HepG2 (cell line): ENCODE results near the gene PEAR1. TPM values are rescaled to one million over a fixed set of nuclear protein-coding genes. Genes with fewer than 3 reads are reported as not detected.

Experiments
- ATAC-seq: fragments of 200-7000 bp; cut with Tn5 transposase; 3 replicates; pipeline ENCODE4 v1.9.1; 2020; ENCODE audit warnings: mild to moderate bottlenecking, moderate library complexity
- BruUV-seq: library from RNA; stranded (reverse); fragments of 400-500 nt; replicated peaks from 2 replicates; lab custom pipeline; 2021; lab: Mats Ljungman, UMichigan
- CTCF ChIA-PET: fragments of 300-600 bp; formaldehyde crosslinking; extraction: SDS; loops from one replicate; lab custom pipeline; 2021; ENCODE audit warnings: low total read pairs, inconsistent platforms, low intra/inter-chr PET ratio; lab: Yijun Ruan, JAX
- POLR2A ChIA-PET: fragments of 350-600 bp; sonication (Branson Sonifier 250); formaldehyde crosslinking; loops from one replicate; lab custom pipeline; 2020; ENCODE audit warnings: antibody characterized with exemption, inconsistent platforms; lab: Yijun Ruan, JAX
- DNase-seq: peaks from one replicate; pipeline ENCODE4 v3.0.0-alpha.2; 2015; ENCODE audit warnings: low spot score
- FAIRE-seq: peaks from 3 replicates; lab custom pipeline; 2011; peaks lifted over from hg19 to GRCh38; lab: Jason Lieb, UNC
- H2AFZ ChIP-seq: one replicate; pipeline ENCODE4 v1.6.1; 2011; ENCODE audit warnings: low read length, inconsistent platforms
- H3K27ac ChIP-seq: fragments of 300-600 bp; 3 replicates; pipeline ENCODE4 v1.8.0; 2011; ENCODE audit warnings: mixed run types, mild to moderate bottlenecking, mixed read lengths, low read length, inconsistent platforms; ENCODE audit not compliant: insufficient read depth; ENCODE audit errors: extremely low read length
- H3K27me3 ChIP-seq, 2 experiments: fragments of 200-600 bp in 1 of 2; 2 replicates in 1 of 2; 3 replicates in 1 of 2; pipeline versions ENCODE4 v1.6.0 to v1.8.0; 2011; ENCODE audit warnings: low read length in 2 of 2, mild to moderate bottlenecking in 2 of 2, moderate library complexity in 2 of 2, inconsistent platforms in 1 of 2; ENCODE audit not compliant: insufficient read depth in 2 of 2, control insufficient read depth in 1 of 2
- H3K36me3 ChIP-seq, 2 experiments: fragments of 200-600 bp in 1 of 2; replicated peaks in 1 of 2; 2 replicates in 1 of 2; 3 replicates in 1 of 2; pipeline versions ENCODE4 v1.5.1 to v1.8.0; 2011; ENCODE audit warnings: low read length in 2 of 2, inconsistent platforms in 1 of 2; ENCODE audit not compliant: insufficient read depth in 2 of 2, control insufficient read depth in 1 of 2
- H3K4me1 ChIP-seq: 2 replicates; pipeline ENCODE4 v1.5.1; 2012; ENCODE audit warnings: low read length, inconsistent platforms; ENCODE audit not compliant: insufficient read depth
- H3K4me2 ChIP-seq: 2 replicates; pipeline ENCODE4 v1.6.0; 2011; ENCODE audit warnings: low read depth, low read length, inconsistent platforms
- H3K4me3 ChIP-seq, 3 experiments: fragments of 200-600 bp in 1 of 3; sonication (generic), shearing (Covaris generic) in 1 of 3; replicated peaks in 1 of 3; 2 replicates each; pipeline ENCODE4 v1.5.1; 2011 to 2016; ENCODE audit warnings: low read length in 3 of 3, inconsistent platforms in 2 of 3, low read depth in 2 of 3, mild to moderate bottlenecking in 2 of 3, control low read depth in 1 of 3, mixed read lengths in 1 of 3; ENCODE audit not compliant: insufficient read depth in 1 of 3
- H3K79me2 ChIP-seq: one replicate; pipeline ENCODE4 v1.6.1; 2011; ENCODE audit warnings: low read length, inconsistent platforms; ENCODE audit not compliant: insufficient read depth
- H3K9ac ChIP-seq: 2 replicates; pipeline ENCODE4 v1.6.0; 2011; ENCODE audit warnings: mild to moderate bottlenecking, low read depth, low read length, inconsistent platforms; ENCODE audit not compliant: insufficient read depth
- H3K9me3 ChIP-seq: 2 replicates; pipeline ENCODE4 v1.5.1; 2012; ENCODE audit warnings: mild to moderate bottlenecking, low read length
- H4K20me1 ChIP-seq: 2 replicates; pipeline ENCODE4 v1.6.0; 2011; ENCODE audit warnings: inconsistent platforms, mild to moderate bottlenecking, low read length, moderate library complexity; ENCODE audit not compliant: insufficient read depth
- DNMT1 ChIP-seq: sonication (generic); formaldehyde crosslinking; IDR thresholded peaks from 2 replicates; pipeline ENCODE4 v1.5.1; 2020; ENCODE audit warnings: mild to moderate bottlenecking, missing genetic modification reagents
- EED ChIP-seq: sonication (generic); formaldehyde crosslinking; IDR thresholded peaks from 2 replicates; pipeline ENCODE4 v1.5.0; 2020; ENCODE audit warnings: mild to moderate bottlenecking, missing genetic modification reagents
- EZH2 ChIP-seq: conservative IDR thresholded peaks from 2 replicates; pipeline ENCODE4 v1.6.1; 2012; ENCODE audit warnings: mild to moderate bottlenecking, low read depth, low read length, moderate library complexity
- MED8 ChIP-seq: sonication (generic); formaldehyde crosslinking; IDR thresholded peaks from 2 replicates; pipeline ENCODE4 v1.8.1; 2023; ENCODE audit warnings: mild to moderate bottlenecking, missing genetic modification reagents; ENCODE audit not compliant: insufficient replicate concordance
- PRMT3 ChIP-seq: sonication (generic); formaldehyde crosslinking; IDR thresholded peaks from 2 replicates; pipeline ENCODE4 v1.8.1; 2022; ENCODE audit warnings: low read depth, mild to moderate bottlenecking, moderate library complexity, missing genetic modification reagents, borderline replicate concordance
- ZNF234 ChIP-seq: sonication (generic); formaldehyde crosslinking; conservative IDR thresholded peaks from 2 replicates; pipeline ENCODE4 v1.5.1; 2020; ENCODE audit warnings: mild to moderate bottlenecking, missing genetic modification reagents
- ZNF256 ChIP-seq: sonication (generic); formaldehyde crosslinking; conservative IDR thresholded peaks from 2 replicates; pipeline ENCODE4 v1.4.0; 2020; ENCODE audit warnings: missing genetic modification reagents
- ZNF572 ChIP-seq: sonication (generic); formaldehyde crosslinking; IDR thresholded peaks from 2 replicates; pipeline ENCODE4 v1.5.1; 2020; ENCODE audit warnings: mild to moderate bottlenecking, missing genetic modification reagents
- WGBS: methylation state at CpG from one replicate; pipeline ENCODE4 v1.1.6; 2017; ENCODE audit warnings: low lambda C conversion rate; 5-methylcytosine and 5-hydroxymethylcytosine counted together
- in situ Hi-C: cut with HindIII; loops from 2 replicates; pipeline ENCODE4 v1.10.0; 2017; ENCODE audit warnings: low pct_unique_long_range_greater_than_20kb; ENCODE audit not compliant: extremely low pct_ligation_motif_present
- intact Hi-C: fragments of 100-400 bp; cut with micrococcal nuclease; formaldehyde crosslinking; loops from one replicate; pipeline ENCODE4 v1.10.0; 2022; ENCODE audit not compliant: unreplicated experiment
- polyA plus RNA-seq, 8 experiments: library from polyadenylated mRNA; depleted of rRNA in 3 of 8; stranded (reverse) in 7 of 8; unstranded in 1 of 8; fragments of >200 nt; fragmentation: Illumina TruSeq in 4 of 8; extraction: Trizol in 4 of 8; gene quantifications; 2 replicates each; pipeline versions ENCODE4 v1.2.1 to v1.2.3, GENCODE V29; 2011 to 2016; ENCODE audit warnings: low read depth in 4 of 8, missing spikeins in 1 of 8, mixed read lengths in 1 of 8; ENCODE audit not compliant: insufficient read depth in 1 of 8
- total RNA-seq, 5 experiments: library from RNA; depleted of rRNA; stranded (reverse); fragments of >200 nt; fragmentation: Illumina TruSeq; extraction: Trizol; gene quantifications; 2 replicates each; pipeline ENCODE4 v1.2.3, GENCODE V29; 2016; ENCODE audit warnings: low read depth in 1 of 5
- TF ChIP-seq, protein P1 (sequence below): sonication (generic); formaldehyde crosslinking; IDR thresholded peaks from 2 replicates; pipeline ENCODE4; 2020; ENCODE audit warnings: missing genetic modification reagents, mild to moderate bottlenecking, borderline replicate concordance

The PEAR1 gene
- total and polyA plus RNA-seq, 2 of the 13 experiments (the other 11 are each of a cell fraction or from before 2014, with no cell fraction given), result 0.27 to 0.41 TPM

- H3K4me3 ChIP-seq, result no peak overlapping the region
Measured at GRCh38 chr1:156894711-156895454, 1.4 kb downstream of the PEAR1 start.

DNA sequence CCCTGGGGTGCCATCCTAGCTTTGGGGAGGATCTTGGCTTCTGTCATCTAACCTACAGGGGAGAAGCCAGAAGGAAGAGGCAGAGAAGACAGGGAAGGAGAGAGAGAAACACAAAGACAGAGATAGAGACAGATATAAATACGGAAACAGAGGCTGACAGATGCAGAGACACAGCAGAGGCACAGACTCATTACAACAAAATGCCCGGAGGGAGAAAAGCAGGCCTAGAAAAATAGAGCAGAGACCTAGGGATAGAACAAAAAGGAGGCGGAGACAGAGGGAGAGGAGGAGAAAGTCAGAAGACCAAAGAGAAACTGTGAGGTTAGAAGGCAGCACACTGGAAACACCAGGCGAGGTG lies 1.9 kb downstream of the PEAR1 start:
- no peak overlapping the region for H3K27ac ChIP-seq
- no TSS peak for BruUV-seq
- no peak overlapping the region for H3K4me3 ChIP-seq
- peaks cover 4 to 77% of the 10 kb centered on the region in 2 experiments; a peak in 4 of 5 replicates for H3K27me3 ChIP-seq
- no peak overlapping the region for H2AFZ ChIP-seq
- DNase-seq (no peak), ATAC-seq (no peak), FAIRE-seq (no peak)
- H3K36me3 ChIP-seq, result no peaks in the 10 kb centered on the region
- in situ Hi-C loops, result no loop called here
- no peak overlapping the region for H3K9ac ChIP-seq
- intact Hi-C loops, result no loop called here
- H3K4me1 ChIP-seq, result peaks cover 28% of the 10 kb centered on the region
- no peaks in the 10 kb centered on the region for H4K20me1 ChIP-seq
- 39% methylated on average over 4 of the region's 4 CpGs for WGBS
- TF ChIP-seq PRMT3 (CRISPR knock-in tag), result no peak
- no peak for TF ChIP-seq EED (CRISPR knock-in tag)
- TF ChIP-seq, protein P1, sequence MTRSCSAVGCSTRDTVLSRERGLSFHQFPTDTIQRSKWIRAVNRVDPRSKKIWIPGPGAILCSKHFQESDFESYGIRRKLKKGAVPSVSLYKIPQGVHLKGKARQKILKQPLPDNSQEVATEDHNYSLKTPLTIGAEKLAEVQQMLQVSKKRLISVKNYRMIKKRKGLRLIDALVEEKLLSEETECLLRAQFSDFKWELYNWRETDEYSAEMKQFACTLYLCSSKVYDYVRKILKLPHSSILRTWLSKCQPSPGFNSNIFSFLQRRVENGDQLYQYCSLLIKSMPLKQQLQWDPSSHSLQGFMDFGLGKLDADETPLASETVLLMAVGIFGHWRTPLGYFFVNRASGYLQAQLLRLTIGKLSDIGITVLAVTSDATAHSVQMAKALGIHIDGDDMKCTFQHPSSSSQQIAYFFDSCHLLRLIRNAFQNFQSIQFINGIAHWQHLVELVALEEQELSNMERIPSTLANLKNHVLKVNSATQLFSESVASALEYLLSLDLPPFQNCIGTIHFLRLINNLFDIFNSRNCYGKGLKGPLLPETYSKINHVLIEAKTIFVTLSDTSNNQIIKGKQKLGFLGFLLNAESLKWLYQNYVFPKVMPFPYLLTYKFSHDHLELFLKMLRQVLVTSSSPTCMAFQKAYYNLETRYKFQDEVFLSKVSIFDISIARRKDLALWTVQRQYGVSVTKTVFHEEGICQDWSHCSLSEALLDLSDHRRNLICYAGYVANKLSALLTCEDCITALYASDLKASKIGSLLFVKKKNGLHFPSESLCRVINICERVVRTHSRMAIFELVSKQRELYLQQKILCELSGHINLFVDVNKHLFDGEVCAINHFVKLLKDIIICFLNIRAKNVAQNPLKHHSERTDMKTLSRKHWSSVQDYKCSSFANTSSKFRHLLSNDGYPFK (CRISPR knock-in tag), result no peak
- no peak for TF ChIP-seq MED8
- no peak for TF ChIP-seq DNMT1
- no peak for TF ChIP-seq ZNF572 (CRISPR knock-in tag)
- TF ChIP-seq ZNF256 (CRISPR knock-in tag), result no peak
- no peak overlapping the region for H3K4me2 ChIP-seq
- CTCF ChIA-PET, result no interaction called here
- POLR2A ChIA-PET, result no interaction called here
- no peaks in the 10 kb centered on the region for H3K79me2 ChIP-seq
- no peaks in the 10 kb centered on the region for H3K9me3 ChIP-seq

More at GRCh38 chr1:156894711-156895454, 1.4 kb downstream of the PEAR1 start:
- H3K9me3 ChIP-seq, result no peaks in the 10 kb centered on the region
- in situ Hi-C loops, result loop anchor here (5.0 kb wide), 1 partner anchor 32 kb away; no protein-coding TSS in a partner anchor
- H2AFZ ChIP-seq, result no peak overlapping the region
- H4K20me1 ChIP-seq, result no peaks in the 10 kb centered on the region
- ATAC-seq (no peak), DNase-seq (no peak), FAIRE-seq (no peak)
- H3K79me2 ChIP-seq, result no peaks in the 10 kb centered on the region
- WGBS, result 41% methylated on average over 5 of the region's 12 CpGs
- TF ChIP-seq EZH2 (0 out of 2 replicates have a peak, but pooled peaks have one; percentile 37), ZNF234 (CRISPR knock-in tag) (no peak)
- H3K4me1 ChIP-seq, result peaks cover 28% of the 10 kb centered on the region
- ChIA-PET POLR2A (no interaction called here), CTCF (no interaction called here)
- BruUV-seq, result no TSS peak
- no peaks in the 10 kb centered on the region for H3K36me3 ChIP-seq
- no peak overlapping the region for H3K9ac ChIP-seq
- H3K4me2 ChIP-seq, result no peak overlapping the region
- H3K27me3 ChIP-seq, result peaks cover 4 to 72% of the 10 kb centered on the region in 2 experiments; a peak in 4 of 5 replicates
- intact Hi-C loops, result no loop called here
- no peak overlapping the region for H3K27ac ChIP-seq
